Measurements from ENCODE around the gene ITSN1. TPM values are rescaled to one million over a fixed set of nuclear protein-coding genes. Genes with fewer than 3 reads are reported as not detected.

The ITSN1 gene
- total RNA-seq, 2 experiments from 2014 or later, result 5.7 to 7.3 TPM

DNA sequence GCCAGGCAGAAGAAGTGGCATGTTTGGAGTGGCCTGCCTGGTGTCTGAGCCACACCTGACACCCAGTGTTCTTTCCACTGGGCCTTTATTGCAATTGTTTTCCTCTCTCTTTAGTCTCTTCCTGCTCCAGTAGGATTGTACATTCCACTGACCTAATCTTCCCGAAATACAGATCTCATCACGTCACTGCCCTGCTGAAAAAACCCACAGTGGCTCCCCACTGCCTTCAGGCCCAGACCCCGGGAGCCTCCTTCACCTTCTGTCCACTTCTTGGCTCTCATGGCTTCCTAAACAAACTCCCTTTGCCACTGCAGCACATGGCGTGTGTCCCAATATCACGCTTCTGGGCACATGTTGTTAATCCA, 298.6 kb downstream of the ITSN1 start:
- Mint-ChIP-seq H3K4me1 (peaks cover 76% of the 10 kb centered on the region), H3K4me3 (no peak overlapping the region), H3K27ac (peak overlapping the region; percentile 40), H3K9me3 (ENCODE audit: low read depth) (peaks cover 10% of the 10 kb centered on the region), H3K27me3 (no peaks in the 10 kb centered on the region), H3K36me3 (ENCODE audit: low read depth) (peaks cover 45% of the 10 kb centered on the region)
- intact Hi-C loops (cut with DNase I, micrococcal nuclease), result loop anchor here in 1 of 2 experiments (10.0 kb wide), 1 partner anchor 706 kb away; no protein-coding TSS in a partner anchor
- POLR2A ChIA-PET, result interaction anchor here (1.0 to 1.2 kb wide), 2 partner anchors 9 kb away, joined by 3 to 4 read pairs; no protein-coding TSS in a partner anchor
- ATAC-seq (no peak), DNase-seq (no peak)
- CTCF ChIA-PET, result interaction anchor here (1.0 kb wide), 1 partner anchor 9 kb away, joined by 3 read pairs; no protein-coding TSS in a partner anchor

DNA sequence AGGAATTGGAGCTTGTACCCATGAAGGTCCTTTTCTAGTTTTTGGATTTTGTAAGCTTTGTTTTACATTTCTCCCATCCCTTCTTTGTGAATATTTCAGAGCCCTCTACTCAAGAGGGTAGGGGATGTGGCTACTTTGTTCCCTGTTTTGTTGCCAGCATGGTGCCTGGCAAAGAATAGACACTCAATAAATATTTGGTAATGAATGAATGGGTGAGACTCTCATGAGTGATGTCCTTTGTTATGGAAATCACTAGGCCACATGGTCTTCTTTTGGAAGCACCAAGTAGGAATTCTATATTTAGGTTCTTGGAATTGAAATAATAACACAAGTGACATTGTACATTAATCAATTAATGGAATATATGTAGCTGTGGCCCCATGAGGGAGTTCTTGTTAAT, 300.1 kb downstream of the ITSN1 start:
- no peak for ATAC-seq
- H3K27ac Mint-ChIP-seq, result peak overlapping the region; percentile 34
- H3K27me3 Mint-ChIP-seq, result no peaks in the 10 kb centered on the region
- H3K9me3 Mint-ChIP-seq (ENCODE audit: low read depth), result peaks cover 12% of the 10 kb centered on the region
- ChIA-PET CTCF (interaction anchor here (0.8 to 3.5 kb wide), 5 partner anchors 11 to 187 kb away, joined by 3 to 13 read pairs (median 4); no protein-coding TSS in a partner anchor), POLR2A (interaction anchor here (0.9 kb wide), 1 partner anchor 187 kb away, joined by 6 read pairs; no protein-coding TSS in a partner anchor)
- peaks cover 76% of the 10 kb centered on the region for H3K4me1 Mint-ChIP-seq
- H3K36me3 Mint-ChIP-seq (ENCODE audit: low read depth), result peaks cover 46% of the 10 kb centered on the region
- no peak for DNase-seq
- intact Hi-C loops (cut with DNase I, micrococcal nuclease), result loop anchor here in 1 of 2 experiments (10.0 kb wide), 1 partner anchor 708 kb away; no protein-coding TSS in a partner anchor
- no peak overlapping the region for H3K4me3 Mint-ChIP-seq

DNA sequence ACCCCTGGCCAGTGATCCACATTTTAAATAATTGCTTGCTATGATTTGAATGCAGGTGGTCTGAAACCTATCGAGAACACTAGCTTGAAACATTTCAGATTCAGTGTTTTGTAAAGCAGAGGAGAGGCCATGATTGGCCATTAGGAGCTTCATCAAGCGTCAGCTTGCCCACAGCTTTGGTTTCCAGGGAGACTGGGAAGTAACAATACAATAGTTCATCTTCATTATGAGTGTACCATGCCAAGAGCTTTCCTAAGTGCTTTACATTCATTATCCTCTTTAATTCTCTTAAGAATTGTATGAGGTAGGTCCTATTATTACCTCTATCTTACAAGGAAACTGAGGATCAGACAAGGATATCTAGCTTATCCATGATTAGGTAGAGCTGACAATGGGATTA, 301.0 kb downstream of the ITSN1 start:
- ChIA-PET CTCF (interaction anchor here (0.8 to 3.5 kb wide), 5 partner anchors 9 to 74 kb away, joined by 3 to 13 read pairs (median 4); no protein-coding TSS in a partner anchor), POLR2A (interaction anchor here (0.9 kb wide), 1 partner anchor 186 kb away, joined by 6 read pairs; no protein-coding TSS in a partner anchor)
- intact Hi-C loops (cut with DNase I, micrococcal nuclease), result loop anchor here in 1 of 2 experiments (10.0 kb wide), 1 partner anchor 708 kb away; no protein-coding TSS in a partner anchor
- peaks cover 12% of the 10 kb centered on the region for H3K9me3 Mint-ChIP-seq (ENCODE audit: low read depth)
- H3K27me3 Mint-ChIP-seq, result no peaks in the 10 kb centered on the region
- H3K4me1 Mint-ChIP-seq, result peaks cover 75% of the 10 kb centered on the region
- no peak for DNase-seq
- peaks cover 45% of the 10 kb centered on the region for H3K36me3 Mint-ChIP-seq (ENCODE audit: low read depth)
- no peak overlapping the region for H3K4me3 Mint-ChIP-seq
- no peak overlapping the region for H3K27ac Mint-ChIP-seq
- no peak for ATAC-seq

DNA sequence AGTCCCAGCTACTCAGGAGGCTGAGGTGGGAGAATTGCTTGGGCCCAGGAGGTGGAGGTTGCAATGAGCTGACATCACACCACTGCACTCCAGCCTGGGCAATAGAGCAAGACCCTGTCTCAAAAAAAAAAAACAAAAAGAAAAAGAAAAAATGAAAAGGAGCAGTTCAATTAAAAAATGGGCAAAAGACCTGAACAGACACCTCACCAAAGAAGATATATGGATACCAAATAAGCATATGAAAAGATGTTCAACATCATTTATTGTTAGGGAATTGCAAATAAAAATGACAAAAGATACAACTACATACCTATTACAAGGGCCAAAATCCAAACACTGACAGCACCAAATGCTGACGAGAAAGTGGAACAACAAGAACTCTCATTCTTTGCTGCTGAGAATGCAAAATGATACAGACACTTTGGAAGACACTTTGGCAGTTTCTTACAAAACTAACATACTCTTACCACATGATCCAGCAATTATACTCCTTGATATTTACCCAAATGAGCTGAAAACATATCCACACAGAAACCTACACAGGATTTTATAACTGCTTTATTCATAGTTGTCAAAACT, 302.0 kb downstream of the ITSN1 start:
- peaks cover 38% of the 10 kb centered on the region for H3K36me3 Mint-ChIP-seq (ENCODE audit: low read depth)

DNA sequence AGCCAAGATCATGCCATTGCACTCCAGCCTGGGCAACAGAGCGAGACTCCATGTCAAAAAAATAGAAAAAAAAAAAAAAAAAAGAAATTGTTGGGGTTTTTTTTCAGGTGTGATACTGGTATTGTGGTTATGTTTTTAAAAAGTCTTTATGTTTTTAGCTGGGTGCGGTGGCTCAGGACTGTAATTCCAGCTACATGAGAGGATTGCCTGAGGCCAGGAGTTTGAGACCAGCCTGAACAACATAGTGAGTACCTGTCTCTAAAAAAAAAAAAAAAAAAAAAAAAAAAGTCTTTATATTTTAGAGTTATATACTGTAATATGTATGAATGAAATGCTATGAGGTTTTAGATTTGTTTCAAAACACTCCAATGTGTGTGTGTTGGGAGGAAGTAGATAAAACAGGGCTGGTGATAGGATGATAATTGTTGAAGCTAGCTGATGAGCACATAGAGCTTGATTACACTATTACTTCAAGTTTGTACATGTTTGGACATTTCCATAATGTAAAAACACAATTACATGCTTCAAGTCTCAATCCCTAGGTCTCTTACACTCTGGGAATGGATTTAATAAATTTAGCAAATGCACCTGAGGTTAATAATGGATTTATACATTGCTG, 303.5 kb downstream of the ITSN1 start:
- CTCF ChIA-PET, result interaction anchor here (0.6 to 0.7 kb wide), 4 partner anchors 21 to 608 kb away, joined by 3 to 4 read pairs (median 4); no protein-coding TSS in a partner anchor
- H3K4me3 Mint-ChIP-seq, result no peak overlapping the region
- H3K27me3 Mint-ChIP-seq, result no peaks in the 10 kb centered on the region
- POLR2A ChIA-PET, result no interaction called here
- H3K27ac Mint-ChIP-seq, result peak overlapping the region; percentile 100
- ATAC-seq (no peak), DNase-seq (no peak)
- intact Hi-C loops (cut with DNase I, micrococcal nuclease), result loop anchor here (5.0 to 10.0 kb wide), 3 partner anchors 77 to 711 kb away; no protein-coding TSS in a partner anchor
- peaks cover 12% of the 10 kb centered on the region for H3K9me3 Mint-ChIP-seq (ENCODE audit: low read depth)
- H3K4me1 Mint-ChIP-seq, result peaks cover 74% of the 10 kb centered on the region
- H3K36me3 Mint-ChIP-seq (ENCODE audit: low read depth), result peaks cover 30% of the 10 kb centered on the region

More for the DNA sequence above, 302.0 kb downstream of the ITSN1 start:
- Mint-ChIP-seq H3K9me3 (ENCODE audit: low read depth) (peaks cover 12% of the 10 kb centered on the region), H3K27ac (peak overlapping the region; percentile 22), H3K4me3 (no peak overlapping the region), H3K4me1 (peaks cover 75% of the 10 kb centered on the region), H3K27me3 (no peaks in the 10 kb centered on the region)
- ChIA-PET POLR2A (no interaction called here), CTCF (interaction anchor here (3.5 kb wide), 1 partner anchor 20 kb away, joined by 13 read pairs; no protein-coding TSS in a partner anchor)
- ATAC-seq, result no peak
- no peak for DNase-seq
- intact Hi-C loops (cut with DNase I, micrococcal nuclease), result loop anchor here in 1 of 2 experiments (10.0 kb wide), 1 partner anchor 709 kb away; no protein-coding TSS in a partner anchor

DNA sequence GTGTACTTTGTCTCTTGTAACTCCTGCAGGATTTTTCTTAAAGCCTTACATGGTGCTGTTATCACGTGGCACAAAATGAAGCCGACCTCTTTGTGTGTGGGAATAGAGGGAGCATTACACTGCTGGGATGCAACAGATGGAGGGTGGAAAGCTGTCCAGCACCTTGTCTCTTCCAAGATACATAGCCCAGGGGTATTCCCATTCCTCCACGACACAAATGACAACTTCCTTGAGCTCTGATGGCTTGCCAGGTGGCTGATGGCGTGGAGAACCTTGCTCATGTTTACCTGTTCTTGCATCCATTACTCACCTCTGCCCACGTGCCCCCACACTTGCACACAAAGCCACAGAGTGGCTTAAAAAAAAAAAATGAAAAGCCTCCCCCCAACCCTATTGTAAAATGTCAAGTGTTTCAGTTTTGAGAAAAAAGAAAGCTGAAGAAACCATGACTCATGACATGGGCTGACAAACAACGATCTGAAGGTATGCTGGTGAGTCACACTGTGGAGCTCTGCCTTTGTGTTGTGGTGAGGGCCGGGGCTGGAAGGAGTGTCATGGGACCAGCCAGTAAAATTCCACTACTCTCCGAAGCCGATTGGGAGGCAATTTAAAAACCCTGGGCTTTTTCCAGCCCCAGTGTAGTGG, 305.3 kb downstream of the ITSN1 start:
- DNase-seq (peak; percentile 92), ATAC-seq (peak; percentile 63)
- Mint-ChIP-seq H3K9me3 (ENCODE audit: low read depth) (peaks cover 12% of the 10 kb centered on the region), H3K27ac (peak overlapping the region; percentile 100), H3K36me3 (ENCODE audit: low read depth) (peaks cover 31% of the 10 kb centered on the region), H3K27me3 (no peaks in the 10 kb centered on the region), H3K4me1 (peaks cover 79% of the 10 kb centered on the region), H3K4me3 (peak overlapping the region; percentile 70)
- intact Hi-C loops (cut with DNase I, micrococcal nuclease), result loop anchor here (1.0 to 10.0 kb wide), 13 partner anchors 9 to 941 kb away; partner anchors contain the start of genes ATP5PO (in 1 of the 2), GART (in 1 of the 2), MRPS6 (in 1 of the 2) and SLC5A3 (in 1 of the 2)
- CTCF ChIA-PET, result interaction anchor here (0.5 to 3.5 kb wide), 14 partner anchors 9 to 724 kb away, joined by 3 to 24 read pairs (median 3); partner anchors contain the start of genes MRPS6 and SLC5A3
- POLR2A ChIA-PET, result interaction anchor here (0.6 to 3.6 kb wide), 18 partner anchors 9 to 1056 kb away, joined by 3 to 104 read pairs (median 6); partner anchors contain the start of genes MRPS6 and SLC5A3

DNA sequence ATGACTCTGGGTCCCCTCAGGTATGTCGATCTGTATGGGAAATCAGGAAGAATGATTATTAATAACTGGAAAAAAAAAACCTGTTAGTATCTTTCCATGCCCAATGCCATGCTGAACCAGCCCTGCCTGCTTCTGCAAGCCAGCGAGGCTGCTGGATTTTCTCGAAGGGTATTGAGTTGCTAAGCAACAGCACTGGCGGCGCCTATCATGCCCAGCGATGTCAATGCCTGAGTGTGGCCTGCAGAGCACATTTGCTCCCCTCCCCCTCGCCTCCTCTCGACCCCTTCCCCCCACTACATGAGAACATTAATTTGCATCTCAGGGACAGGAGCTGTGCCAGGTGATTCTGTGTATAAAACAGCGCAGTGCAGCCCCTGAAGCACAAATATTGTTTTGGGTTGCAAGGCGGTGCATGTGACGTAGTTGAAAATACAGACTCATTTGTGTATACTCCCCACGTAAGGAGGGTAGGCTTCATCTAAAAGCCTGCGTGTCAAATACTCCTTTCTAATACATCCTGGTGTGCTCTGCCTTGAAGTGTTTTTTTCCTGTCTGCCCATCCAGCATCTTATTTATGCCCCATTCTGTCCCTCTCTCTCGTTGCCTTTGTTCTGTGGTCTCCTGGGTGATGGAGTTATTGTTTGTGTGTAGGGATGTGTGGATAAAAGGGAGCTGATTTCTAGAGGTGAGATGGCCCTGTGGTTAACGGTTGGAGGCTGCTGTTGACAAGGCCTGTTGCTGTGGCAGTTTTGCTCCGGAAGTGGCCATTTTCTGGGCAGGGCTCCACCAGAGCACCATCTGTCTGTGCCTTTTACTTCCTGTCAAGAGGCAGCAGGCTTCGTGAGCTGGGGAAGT, 306.0 kb downstream of the ITSN1 start:
- Mint-ChIP-seq H3K4me3 (peak overlapping the region; percentile 70), H3K9me3 (ENCODE audit: low read depth) (peaks cover 12% of the 10 kb centered on the region), H3K27me3 (no peaks in the 10 kb centered on the region), H3K4me1 (peaks cover 84% of the 10 kb centered on the region), H3K36me3 (ENCODE audit: low read depth) (peaks cover 35% of the 10 kb centered on the region), H3K27ac (peak overlapping the region; percentile 100)
- ATAC-seq (peak; percentile 52), DNase-seq (peak; percentile 91)
- ChIA-PET POLR2A (interaction anchor here (0.5 to 3.6 kb wide), 22 partner anchors 9 to 1055 kb away, joined by 3 to 104 read pairs (median 5); partner anchors contain the start of genes MRPS6 and SLC5A3), CTCF (interaction anchor here (0.6 to 3.5 kb wide), 13 partner anchors 11 to 723 kb away, joined by 3 to 24 read pairs (median 4); partner anchors contain the start of genes MRPS6 and SLC5A3)
- intact Hi-C loops (cut with DNase I, micrococcal nuclease), result loop anchor here (1.0 to 10.0 kb wide), 10 partner anchors 16 to 940 kb away; partner anchors contain the start of genes ATP5PO (in 1 of the 2) and GART (in 1 of the 2)

DNA sequence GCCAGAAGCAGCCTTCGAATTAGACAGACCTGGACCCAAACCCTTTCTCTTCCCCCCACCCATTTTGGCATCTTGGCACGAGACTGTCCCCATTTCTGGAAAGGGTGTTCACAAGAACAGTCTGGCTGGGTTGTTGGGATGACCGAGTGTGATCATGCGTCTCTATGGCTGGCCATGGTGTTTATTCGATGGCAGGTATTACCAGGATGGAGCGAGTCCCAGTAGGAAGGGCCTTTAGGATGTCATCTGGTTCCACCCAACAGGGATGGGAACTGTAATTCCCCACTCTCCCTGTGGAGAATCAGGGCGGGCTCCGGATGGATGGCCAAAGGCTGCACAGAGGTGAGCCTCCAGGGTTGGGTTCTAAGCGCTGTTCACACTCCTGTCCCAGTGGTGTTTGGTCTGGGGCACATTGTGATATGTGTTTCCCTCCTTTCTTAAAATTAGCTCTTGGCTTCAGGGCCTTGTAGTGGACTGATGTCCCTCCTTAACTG, 306.7 kb downstream of the ITSN1 start:
- ChIA-PET POLR2A (interaction anchor here (0.5 to 3.6 kb wide), 13 partner anchors 8 to 253 kb away, joined by 3 to 104 read pairs (median 7); partner anchors contain the start of genes MRPS6 and SLC5A3), CTCF (interaction anchor here (0.8 to 3.5 kb wide), 7 partner anchors 11 to 171 kb away, joined by 3 to 24 read pairs (median 4); no protein-coding TSS in a partner anchor)
- DNase-seq, result no peak
- peak overlapping the region; percentile 70 for H3K4me3 Mint-ChIP-seq
- H3K36me3 Mint-ChIP-seq (ENCODE audit: low read depth), result peaks cover 30% of the 10 kb centered on the region
- intact Hi-C loops (cut with DNase I, micrococcal nuclease), result loop anchor here (1.0 to 10.0 kb wide), 10 partner anchors 16 to 940 kb away; partner anchors contain the start of genes ATP5PO (in 1 of the 2) and GART (in 1 of the 2)
- peaks cover 84% of the 10 kb centered on the region for H3K4me1 Mint-ChIP-seq
- peaks cover 12% of the 10 kb centered on the region for H3K9me3 Mint-ChIP-seq (ENCODE audit: low read depth)
- H3K27me3 Mint-ChIP-seq, result no peaks in the 10 kb centered on the region
- ATAC-seq, result no peak
- H3K27ac Mint-ChIP-seq, result peak overlapping the region; percentile 100
